Measurements from ENCODE around the gene ITM2C. TPM values are rescaled to one million over a fixed set of nuclear protein-coding genes. Genes with fewer than 3 reads are reported as not detected.

The ITM2C gene
- total RNA-seq, 2 experiments from 2014 or later = 43.2 to 43.4 TPM

DNA sequence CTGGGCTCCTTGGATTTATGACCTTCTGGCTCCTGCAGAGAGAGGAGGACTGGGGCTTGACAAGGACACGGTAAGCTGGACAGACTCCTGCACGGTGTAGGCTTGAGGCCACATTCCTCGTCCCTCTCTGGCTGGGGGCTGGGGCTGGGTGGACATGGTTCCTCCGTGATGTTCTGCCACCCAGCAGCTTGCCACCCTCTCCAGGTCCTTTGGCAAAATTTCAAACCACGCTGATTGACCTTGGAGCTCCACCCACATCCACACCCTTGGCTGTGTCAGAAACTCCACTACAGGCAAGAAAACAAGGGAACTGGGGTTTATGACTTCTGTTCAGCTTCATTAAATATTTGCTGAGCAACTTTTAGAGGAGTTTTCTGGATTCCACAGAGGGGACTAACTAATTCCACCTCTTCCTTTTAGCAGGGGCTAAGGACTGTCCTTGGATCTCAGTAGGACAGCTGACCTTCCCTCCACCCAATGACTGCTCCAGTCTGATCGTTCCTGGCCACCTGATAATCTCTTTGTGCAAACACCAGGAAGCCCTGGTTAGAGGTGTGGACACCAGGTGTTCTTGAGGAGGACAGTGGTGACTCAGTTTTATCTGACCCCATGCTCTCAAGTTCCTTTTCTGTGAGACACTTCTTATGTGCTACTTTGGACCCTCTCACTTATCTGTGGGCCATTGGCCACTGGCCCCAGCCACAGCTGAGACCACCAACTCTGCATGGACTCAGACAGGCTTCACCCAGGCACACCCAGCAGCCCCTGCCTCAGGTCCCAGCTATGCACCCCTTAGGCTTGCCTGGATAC, 31.0 kb downstream of the ITM2C start:
- no peaks in the 10 kb centered on the region for H3K27me3 Mint-ChIP-seq
- no peak overlapping the region for H3K27ac Mint-ChIP-seq
- POLR2A ChIA-PET = interaction anchor here (1.0 kb wide), 1 partner anchor 18 kb away, joined by 3 read pairs; no protein-coding TSS in a partner anchor
- intact Hi-C loops (cut with micrococcal nuclease) = no loop called here
- no peak overlapping the region for H3K4me3 Mint-ChIP-seq
- ATAC-seq (no peak), DNase-seq (no peak)
- CTCF ChIA-PET = interaction anchor here (0.6 to 20.9 kb wide), 4 partner anchors 47 to 157 kb away, joined by 3 to 437 read pairs (median 15); no protein-coding TSS in a partner anchor
- TF ChIP-seq, protein P1, sequence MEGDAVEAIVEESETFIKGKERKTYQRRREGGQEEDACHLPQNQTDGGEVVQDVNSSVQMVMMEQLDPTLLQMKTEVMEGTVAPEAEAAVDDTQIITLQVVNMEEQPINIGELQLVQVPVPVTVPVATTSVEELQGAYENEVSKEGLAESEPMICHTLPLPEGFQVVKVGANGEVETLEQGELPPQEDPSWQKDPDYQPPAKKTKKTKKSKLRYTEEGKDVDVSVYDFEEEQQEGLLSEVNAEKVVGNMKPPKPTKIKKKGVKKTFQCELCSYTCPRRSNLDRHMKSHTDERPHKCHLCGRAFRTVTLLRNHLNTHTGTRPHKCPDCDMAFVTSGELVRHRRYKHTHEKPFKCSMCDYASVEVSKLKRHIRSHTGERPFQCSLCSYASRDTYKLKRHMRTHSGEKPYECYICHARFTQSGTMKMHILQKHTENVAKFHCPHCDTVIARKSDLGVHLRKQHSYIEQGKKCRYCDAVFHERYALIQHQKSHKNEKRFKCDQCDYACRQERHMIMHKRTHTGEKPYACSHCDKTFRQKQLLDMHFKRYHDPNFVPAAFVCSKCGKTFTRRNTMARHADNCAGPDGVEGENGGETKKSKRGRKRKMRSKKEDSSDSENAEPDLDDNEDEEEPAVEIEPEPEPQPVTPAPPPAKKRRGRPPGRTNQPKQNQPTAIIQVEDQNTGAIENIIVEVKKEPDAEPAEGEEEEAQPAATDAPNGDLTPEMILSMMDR (IDR thresholded peaks at IDR 0.05) = no peak
- H3K36me3 Mint-ChIP-seq (ENCODE audit: low read depth) = no peaks in the 10 kb centered on the region
- peaks cover 2% of the 10 kb centered on the region for H3K9me3 Mint-ChIP-seq
- peaks cover 35% of the 10 kb centered on the region for H3K4me1 Mint-ChIP-seq (ENCODE audit: low read depth)

DNA sequence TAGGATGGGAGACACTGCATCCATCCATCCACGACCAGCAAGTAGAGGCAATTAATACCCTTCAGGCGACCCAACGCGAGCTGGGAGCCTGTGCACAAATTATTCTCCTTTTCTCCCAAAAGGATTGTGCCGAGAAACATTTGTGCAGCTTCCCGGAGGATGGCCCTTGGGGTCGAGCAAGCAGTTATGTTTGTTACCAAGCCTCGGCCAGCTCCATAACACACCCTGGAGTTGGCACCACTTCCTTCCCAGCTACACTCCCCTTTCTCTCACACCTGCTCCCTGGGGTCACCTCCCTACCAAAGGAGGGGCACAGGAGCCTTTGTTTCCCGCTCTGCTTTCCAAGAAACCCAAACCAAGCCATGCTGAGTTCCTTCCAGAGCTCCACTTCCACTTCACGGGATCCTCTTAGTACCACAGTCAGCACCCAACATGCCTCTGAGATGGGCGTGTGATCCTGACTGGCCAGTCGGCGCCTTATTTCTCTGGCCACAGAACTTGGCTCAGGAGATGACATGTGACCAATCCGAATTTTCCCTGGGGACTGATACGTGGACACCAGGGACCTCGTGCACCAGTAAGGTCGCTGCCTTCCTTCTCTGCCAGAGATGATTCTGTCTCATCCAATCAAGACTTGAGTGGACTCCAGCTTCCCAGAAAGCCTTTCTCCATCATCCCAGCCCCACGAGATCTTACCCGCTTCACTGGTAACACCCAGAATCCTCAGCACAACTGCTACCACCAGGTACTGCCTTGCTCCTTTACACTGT, 31.8 kb downstream of the ITM2C start:
- intact Hi-C loops (cut with micrococcal nuclease) = no loop called here
- ChIA-PET POLR2A (interaction anchor here (1.0 kb wide), 2 partner anchors 17 to 35 kb away, joined by 3 read pairs; no protein-coding TSS in a partner anchor), CTCF (interaction anchor here (1.4 to 20.9 kb wide), 5 partner anchors 30 to 156 kb away, joined by 5 to 437 read pairs (median 6); no protein-coding TSS in a partner anchor)
- Mint-ChIP-seq H3K4me1 (ENCODE audit: low read depth) (peaks cover 29% of the 10 kb centered on the region), H3K4me3 (no peak overlapping the region), H3K9me3 (peaks cover 2% of the 10 kb centered on the region), H3K36me3 (ENCODE audit: low read depth) (no peaks in the 10 kb centered on the region), H3K27me3 (no peaks in the 10 kb centered on the region), H3K27ac (no peak overlapping the region)
- ATAC-seq (no peak), DNase-seq (no peak)
- TF ChIP-seq, protein P1 (IDR thresholded peaks at IDR 0.05) = no peak

GRCh38 chr2:230898016-230898712, 33.4 kb downstream of the ITM2C start:
- TF ChIP-seq, protein P1 (IDR thresholded peaks at IDR 0.05) = no peak
- Mint-ChIP-seq H3K4me1 (ENCODE audit: low read depth) (peaks cover 39% of the 10 kb centered on the region), H3K27ac (no peak overlapping the region), H3K36me3 (ENCODE audit: low read depth) (no peaks in the 10 kb centered on the region), H3K9me3 (no peaks in the 10 kb centered on the region), H3K27me3 (no peaks in the 10 kb centered on the region), H3K4me3 (no peak overlapping the region)
- no peak for ATAC-seq
- ChIA-PET CTCF (interaction anchor here (0.8 to 20.9 kb wide), 7 partner anchors 31 to 155 kb away, joined by 3 to 437 read pairs (median 8); no protein-coding TSS in a partner anchor), POLR2A (interaction anchor here (0.7 to 1.6 kb wide), 3 partner anchors 20 to 87 kb away, joined by 3 to 5 read pairs (median 3); no protein-coding TSS in a partner anchor)
- DNase-seq = no peak
- intact Hi-C loops (cut with micrococcal nuclease) = no loop called here

- Mint-ChIP-seq H3K4me3 (no peak overlapping the region), H3K27ac (no peak overlapping the region), H3K9me3 (no peaks in the 10 kb centered on the region), H3K4me1 (ENCODE audit: low read depth) (peaks cover 40% of the 10 kb centered on the region), H3K27me3 (no peaks in the 10 kb centered on the region), H3K36me3 (ENCODE audit: low read depth) (no peaks in the 10 kb centered on the region)
- intact Hi-C loops (cut with micrococcal nuclease) = no loop called here
- TF ChIP-seq, protein P1 (IDR thresholded peaks at IDR 0.05) = no peak
- CTCF ChIA-PET = interaction anchor here (0.9 to 20.9 kb wide), 5 partner anchors 32 to 154 kb away, joined by 4 to 437 read pairs (median 9); no protein-coding TSS in a partner anchor
- POLR2A ChIA-PET = interaction anchor here (1.6 kb wide), 1 partner anchor 86 kb away, joined by 5 read pairs; no protein-coding TSS in a partner anchor
- DNase-seq (no peak), ATAC-seq (no peak)
Observed at GRCh38 chr2:230898713-230899091, 34.0 kb downstream of the ITM2C start.
